ENCODE measurements around the gene DNASE1L2. TPM values are rescaled to one million over a fixed set of nuclear protein-coding genes. Genes with fewer than 3 reads are reported as not detected.

DNASE1L2 gene
- total and polyA plus RNA-seq, 2 of the 8 experiments (the other 6 are each of a cell fraction or from before 2014, with no cell fraction given), result 0.35 to 0.97 TPM

DNA sequence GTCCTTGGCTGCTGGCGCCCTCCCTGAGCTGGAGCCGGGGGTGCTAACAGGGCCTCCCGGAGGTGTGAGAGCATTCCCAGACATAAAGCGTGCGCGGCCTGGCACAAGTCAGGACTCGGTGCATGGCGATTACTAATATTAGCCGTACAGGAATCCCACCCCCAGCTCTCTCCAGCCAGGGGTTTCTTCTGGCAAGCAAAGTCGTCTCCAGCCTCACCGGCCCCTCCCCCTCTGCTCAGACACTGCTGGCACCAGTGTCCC lies 44.9 kb upstream of the DNASE1L2 start:
- WGBS, 2 experiments (ENCODE audit: extremely low coverage in 1 of 2, insufficient coverage in 1 of 2, insufficient read length in 1 of 2, insufficient replicate concordance in 2 of 2, low coverage in 1 of 2, low lambda C conversion rate in 2 of 2, missing lambda C conversion rate in 1 of 2), result 91% methylated on average over 11 of the region's 11 CpGs; no CpG with 5 or more reads in 1 of the 2 experiments
- CTCF ChIA-PET (ENCODE audit: partially characterized antibody), result interaction anchor here (1.0 kb wide), 1 partner anchor 31 kb away, joined by 3 read pairs; no protein-coding TSS in a partner anchor

More for the DNA sequence above, 44.9 kb upstream of the DNASE1L2 start:
- DNase-seq (ENCODE audit: low read depth in 1 of 2, low spot score in 2 of 2) (no peak), FAIRE-seq (no peak)
- H4K91ac ChIP-seq (replicated peaks; ENCODE audit: insufficient read length, low read length), result no peak overlapping the region
- no peak overlapping the region for H3K14ac ChIP-seq (ENCODE audit: insufficient read length)
- no peak overlapping the region for H3K18ac ChIP-seq (ENCODE audit: extremely low read depth, low read length)
- H3K4me1 ChIP-seq (replicated peaks in 1 of 4; ENCODE audit: control insufficient read depth in 3 of 4, insufficient read depth in 4 of 4, low read length in 3 of 4), result peaks cover 0 to 10% (median 3%) of the 10 kb centered on the region in 4 experiments; a peak in 4 of 7 replicates
- H3K9ac ChIP-seq (replicated peaks in 1 of 4; ENCODE audit: extremely low read depth in 1 of 4, low read depth in 3 of 4, low read length in 3 of 4), result no peak overlapping the region; a peak in 1 of 7 replicates
- no peak overlapping the region for H3K4ac ChIP-seq (replicated peaks; ENCODE audit: insufficient read length, low read depth, low read length)
- no peak overlapping the region for H3K23ac ChIP-seq (ENCODE audit: insufficient read length)
- no peak overlapping the region for H2BK120ac ChIP-seq (replicated peaks; ENCODE audit: low read depth, low read length)
- no peaks in the 10 kb centered on the region for H3K36me3 ChIP-seq (ENCODE audit: control insufficient read depth in 2 of 4, insufficient read depth in 4 of 4, low read length in 3 of 4)
- H3K4me2 ChIP-seq (ENCODE audit: insufficient read depth in 1 of 2, low read depth in 2 of 2, low read length in 2 of 2), result no peak overlapping the region
- no peak overlapping the region for H4K8ac ChIP-seq (ENCODE audit: extremely low read depth, insufficient read depth, low read length)
- H3K4me3 ChIP-seq (ENCODE audit: extremely low read depth in 1 of 4, insufficient read depth in 2 of 4, low read depth in 3 of 4, low read length in 4 of 4), result no peak overlapping the region
- H2AK5ac ChIP-seq (ENCODE audit: low read depth, low read length), result no peak overlapping the region
- no peaks in the 10 kb centered on the region for H3K79me2 ChIP-seq (ENCODE audit: control insufficient read depth in 1 of 2, insufficient read depth in 2 of 2, low read length in 2 of 2)
- H4K20me1 ChIP-seq (replicated peaks in 1 of 2; ENCODE audit: control insufficient read depth in 1 of 2, insufficient read depth in 2 of 2, low read length in 2 of 2), result peaks cover 4 to 11% of the 10 kb centered on the region in 2 experiments
- no peaks in the 10 kb centered on the region for H3K9me3 ChIP-seq (ENCODE audit: insufficient read depth in 2 of 2, low read depth in 1 of 2, low read length in 1 of 2)
- no peak overlapping the region for H2BK20ac ChIP-seq (ENCODE audit: low read length)
- no peak for TF ChIP-seq RAD21 (IDR thresholded peaks at IDR 0.05 in 1 of 2, conservative IDR thresholded peaks at IDR 0.05 in 1 of 2; ENCODE audit: low read depth in 2 of 2, low read length in 2 of 2)
- no peak for TF ChIP-seq NANOG (IDR thresholded peaks at IDR 0.05; ENCODE audit: insufficient read depth, low read depth, low read length, poor library complexity, severe bottlenecking)
- no peak for TF ChIP-seq TAF7 (optimal IDR thresholded peaks at IDR 0.05; ENCODE audit: borderline replicate concordance, low read depth, low read length)
- TF ChIP-seq HDAC2 (IDR thresholded peaks at IDR 0.05; ENCODE audit: borderline replicate concordance in 1 of 2, low read depth in 2 of 2, low read length in 2 of 2), result no peak
- no peak for TF ChIP-seq HDAC6 (IDR thresholded peaks at IDR 0.05; ENCODE audit: low read depth, low read length)
- no peak for TF ChIP-seq SUZ12 (IDR thresholded peaks at IDR 0.05; ENCODE audit: low read length)
- no peak for TF ChIP-seq POLR2A (IDR thresholded peaks at IDR 0.05; ENCODE audit: control extremely low read depth in 1 of 2, low read depth in 2 of 2, low read length in 2 of 2)
- no peak for TF ChIP-seq RFX5 (IDR thresholded peaks at IDR 0.05; ENCODE audit: borderline replicate concordance, low read depth, low read length)
- no peak for TF ChIP-seq BRCA1 (IDR thresholded peaks at IDR 0.05; ENCODE audit: low read depth, low read length)
- no peak for TF ChIP-seq SIRT6 (IDR thresholded peaks at IDR 0.05; ENCODE audit: low read length)
- TF ChIP-seq EZH2 (IDR thresholded peaks at IDR 0.05; ENCODE audit: low read depth, low read length, severe bottlenecking), result no peak
- H2BK5ac ChIP-seq (ENCODE audit: low read depth, low read length), result no peak overlapping the region
- peaks cover 4% of the 10 kb centered on the region; the same call in 1 of the 2 replicates for H3K23me2 ChIP-seq (ENCODE audit: low read depth, low read length)
- POLR2A ChIA-PET (ENCODE audit: partially characterized antibody), result interaction anchor here (0.7 to 2.4 kb wide), 9 partner anchors 8 to 198 kb away, joined by 3 to 7 read pairs (median 4); partner anchors contain the start of genes BRICD5, E4F1, ECI1 and PGP
- H3K79me1 ChIP-seq (ENCODE audit: low read depth, low read length), result no peaks in the 10 kb centered on the region
- no peak overlapping the region for H2BK15ac ChIP-seq (ENCODE audit: low read length)
- no peak overlapping the region for H3K56ac ChIP-seq (replicated peaks; ENCODE audit: insufficient read length, low read depth, low read length)
- no peak overlapping the region for H4K5ac ChIP-seq (ENCODE audit: insufficient read length, low read depth, low read length)
- no peak overlapping the region for H2BK12ac ChIP-seq (ENCODE audit: low read depth, low read length)
- H3K27ac ChIP-seq (ENCODE audit: low read depth, low read length), result no peak overlapping the region
- peaks cover 0 to 7% (median 3%) of the 10 kb centered on the region in 4 experiments; a peak in 4 of 7 replicates for H3K27me3 ChIP-seq (replicated peaks in 1 of 4; ENCODE audit: control insufficient read depth in 3 of 4, extremely low read depth in 1 of 4, insufficient read depth in 3 of 4, low read length in 3 of 4)
- H2AFZ ChIP-seq (ENCODE audit: low read length), result no peak overlapping the region

Data from H1 (cell line).